HepG2 (cell line): Measurements from ENCODE around the gene YIPF3. TPM values are rescaled to one million over a fixed set of nuclear protein-coding genes. Genes with fewer than 3 reads are reported as not detected.

Experiments used
- ATF6 ChIP-seq: sonication (generic); formaldehyde crosslinking; conservative IDR thresholded peaks from 2 replicates; pipeline ENCODE4 v1.4.0; 2020; ENCODE audit warnings: missing genetic modification reagents
- ATRX ChIP-seq: sonication (generic); formaldehyde crosslinking; IDR thresholded peaks from 2 replicates; pipeline ENCODE4 v1.4.0; 2020; ENCODE audit warnings: missing genetic modification reagents, borderline replicate concordance
- DDIT3 ChIP-seq: sonication (generic); formaldehyde crosslinking; IDR thresholded peaks from 2 replicates; pipeline ENCODE4 v1.4.0; 2020; ENCODE audit warnings: mild to moderate bottlenecking, missing genetic modification reagents
- DRAP1 ChIP-seq: IDR thresholded peaks from 2 replicates; pipeline ENCODE4 v1.6.1; 2016; ENCODE audit warnings: missing genetic modification reagents, missing compliant biosample characterization
- HNRNPH1 ChIP-seq: fragments of 200-400 bp; formaldehyde crosslinking; optimal IDR thresholded peaks from 2 replicates; pipeline ENCODE3; 2017; ENCODE audit warnings: mild to moderate bottlenecking, low read depth, low read length
- IKZF5 ChIP-seq: IDR thresholded peaks from 2 replicates; pipeline ENCODE4 v1.6.1; 2018; ENCODE audit warnings: missing genetic modification reagents, mild to moderate bottlenecking, missing compliant biosample characterization
- POGZ ChIP-seq: sonication (generic); formaldehyde crosslinking; IDR thresholded peaks from 2 replicates; pipeline ENCODE4 v1.4.0; 2020; ENCODE audit warnings: mild to moderate bottlenecking, missing genetic modification reagents
- REL ChIP-seq: sonication (generic); formaldehyde crosslinking; conservative IDR thresholded peaks from 2 replicates; pipeline ENCODE4 v1.8.0; 2022; ENCODE audit warnings: mild to moderate bottlenecking, missing genetic modification reagents, moderate library complexity
- REPIN1 ChIP-seq: sonication (generic); formaldehyde crosslinking; IDR thresholded peaks from 2 replicates; pipeline ENCODE4 v1.8.0; 2022; ENCODE audit warnings: missing genetic modification reagents, low read depth, mild to moderate bottlenecking, borderline replicate concordance
- RFX3 ChIP-seq: IDR thresholded peaks from 2 replicates; pipeline ENCODE4 v1.6.1; 2016; ENCODE audit warnings: missing biosample characterization, missing genetic modification reagents
- SALL1 ChIP-seq: sonication (generic); formaldehyde crosslinking; IDR thresholded peaks from 2 replicates; pipeline ENCODE4 v1.8.0; 2022; ENCODE audit warnings: mild to moderate bottlenecking, missing genetic modification reagents
- TARDBP ChIP-seq: sonication (generic); formaldehyde crosslinking; IDR thresholded peaks from 2 replicates; pipeline ENCODE4 v1.8.0; 2022; ENCODE audit warnings: mild to moderate bottlenecking, missing genetic modification reagents
- TP53 ChIP-seq: sonication (generic); formaldehyde crosslinking; conservative IDR thresholded peaks from 2 replicates; pipeline ENCODE4 v1.4.0; 2020; ENCODE audit warnings: missing genetic modification reagents
- U2AF1 ChIP-seq: fragments of 200-400 bp; formaldehyde crosslinking; optimal IDR thresholded peaks from 2 replicates; pipeline ENCODE3; 2017; ENCODE audit warnings: mild to moderate bottlenecking, low read depth, low read length
- ZBTB38 ChIP-seq: sonication (generic); formaldehyde crosslinking; IDR thresholded peaks from 2 replicates; pipeline ENCODE4 v1.5.1; 2020; ENCODE audit warnings: mild to moderate bottlenecking, missing genetic modification reagents
- ZC3H4 ChIP-seq: sonication (generic); formaldehyde crosslinking; IDR thresholded peaks from 2 replicates; pipeline ENCODE4 v1.4.0; 2020; ENCODE audit warnings: missing genetic modification reagents, borderline replicate concordance
- ZFAT ChIP-seq: sonication (generic); formaldehyde crosslinking; conservative IDR thresholded peaks from 2 replicates; pipeline ENCODE4 v1.8.1; 2023; ENCODE audit warnings: missing genetic modification reagents, inconsistent platforms
- ZFP37 ChIP-seq: sonication (generic); formaldehyde crosslinking; IDR thresholded peaks from 2 replicates; pipeline ENCODE4 v1.4.0; 2020; ENCODE audit warnings: missing genetic modification reagents, borderline replicate concordance
- ZNF281 ChIP-seq: sonication (generic); formaldehyde crosslinking; IDR thresholded peaks from 2 replicates; pipeline ENCODE4 v1.4.0; 2020; ENCODE audit warnings: missing genetic modification reagents, borderline replicate concordance
- ZNF34 ChIP-seq: sonication (generic); formaldehyde crosslinking; IDR thresholded peaks from 2 replicates; pipeline ENCODE4 v1.4.0; 2020; ENCODE audit warnings: mild to moderate bottlenecking, missing genetic modification reagents, borderline replicate concordance
- ZNF343 ChIP-seq: sonication (generic); formaldehyde crosslinking; IDR thresholded peaks from 2 replicates; pipeline ENCODE4 v1.4.0; 2020; ENCODE audit warnings: mild to moderate bottlenecking, missing genetic modification reagents
- ZNF451 ChIP-seq: sonication (generic); formaldehyde crosslinking; IDR thresholded peaks from 2 replicates; pipeline ENCODE4 v1.5.0; 2020; ENCODE audit warnings: mild to moderate bottlenecking, missing genetic modification reagents
- ZNF552 ChIP-seq: sonication (generic); formaldehyde crosslinking; IDR thresholded peaks from 2 replicates; pipeline ENCODE4 v1.9.0; 2022; ENCODE audit warnings: missing genetic modification reagents, mild to moderate bottlenecking, borderline replicate concordance
- ZNF883 ChIP-seq: sonication (generic); formaldehyde crosslinking; IDR thresholded peaks from 2 replicates; pipeline ENCODE4 v1.5.1; 2020; ENCODE audit warnings: mild to moderate bottlenecking, missing genetic modification reagents; ENCODE audit errors: not compliant biosample characterization
- polyA plus RNA-seq, 8 experiments: library from polyadenylated mRNA; depleted of rRNA in 3 of 8; stranded (reverse) in 7 of 8; unstranded in 1 of 8; fragments of >200 nt; fragmentation: Illumina TruSeq in 4 of 8; extraction: Trizol in 4 of 8; gene quantifications; 2 replicates each; pipeline versions ENCODE4 v1.2.1 to v1.2.3, GENCODE V29; 2011 to 2016; ENCODE audit warnings: low read depth in 4 of 8, missing spikeins in 1 of 8, mixed read lengths in 1 of 8; ENCODE audit not compliant: insufficient read depth in 1 of 8
- total RNA-seq, 5 experiments: library from RNA; depleted of rRNA; stranded (reverse); fragments of >200 nt; fragmentation: Illumina TruSeq; extraction: Trizol; gene quantifications; 2 replicates each; pipeline ENCODE4 v1.2.3, GENCODE V29; 2016; ENCODE audit warnings: low read depth in 1 of 5

The YIPF3 gene
- total and polyA plus RNA-seq, 2 of the 13 experiments (the other 11 are each of a cell fraction or from before 2014, with no cell fraction given) = 107 to 206 TPM

GRCh38 chr6:43506667-43507471 lies 9.9 kb downstream of the YIPF3 start (continued):
- no peak for TF ChIP-seq TARDBP
- no peak for TF ChIP-seq ZNF34 (CRISPR knock-in tag)
- TF ChIP-seq ZC3H4 = no peak
- no peak for TF ChIP-seq TP53 (CRISPR knock-in tag)
- TF ChIP-seq ZNF281 (CRISPR knock-in tag) = no peak; the same call in 1 of the 2 replicates
- peak; percentile 57; the same call in 1 of the 2 replicates for TF ChIP-seq IKZF5 (CRISPR knock-in tag)
- no peak for TF ChIP-seq ZNF343 (CRISPR knock-in tag)
- TF ChIP-seq DDIT3 (CRISPR knock-in tag) = no peak
- no peak for TF ChIP-seq ZNF451 (CRISPR knock-in tag)
- TF ChIP-seq HNRNPH1 = no peak
- TF ChIP-seq POGZ (CRISPR knock-in tag) = peak; percentile 49
- TF ChIP-seq ZBTB38 = no peak
- TF ChIP-seq DRAP1 = no peak
- TF ChIP-seq ZNF883 = no peak
- no peak for TF ChIP-seq ATF6 (CRISPR knock-in tag)
- no peak for TF ChIP-seq ZNF552
- no peak for TF ChIP-seq ZFP37 (CRISPR knock-in tag)
- TF ChIP-seq REL = no peak
- no peak for TF ChIP-seq U2AF1
- no peak for TF ChIP-seq RFX3 (CRISPR knock-in tag)
- peak; percentile 82 for TF ChIP-seq SALL1 (CRISPR knock-in tag)
- TF ChIP-seq REPIN1 (CRISPR knock-in tag) = no peak
- no peak for TF ChIP-seq ATRX (CRISPR knock-in tag)
- no peak for TF ChIP-seq ZFAT
